ENCODE measurements around the gene TM4SF4.

The TM4SF4 gene

DNA sequence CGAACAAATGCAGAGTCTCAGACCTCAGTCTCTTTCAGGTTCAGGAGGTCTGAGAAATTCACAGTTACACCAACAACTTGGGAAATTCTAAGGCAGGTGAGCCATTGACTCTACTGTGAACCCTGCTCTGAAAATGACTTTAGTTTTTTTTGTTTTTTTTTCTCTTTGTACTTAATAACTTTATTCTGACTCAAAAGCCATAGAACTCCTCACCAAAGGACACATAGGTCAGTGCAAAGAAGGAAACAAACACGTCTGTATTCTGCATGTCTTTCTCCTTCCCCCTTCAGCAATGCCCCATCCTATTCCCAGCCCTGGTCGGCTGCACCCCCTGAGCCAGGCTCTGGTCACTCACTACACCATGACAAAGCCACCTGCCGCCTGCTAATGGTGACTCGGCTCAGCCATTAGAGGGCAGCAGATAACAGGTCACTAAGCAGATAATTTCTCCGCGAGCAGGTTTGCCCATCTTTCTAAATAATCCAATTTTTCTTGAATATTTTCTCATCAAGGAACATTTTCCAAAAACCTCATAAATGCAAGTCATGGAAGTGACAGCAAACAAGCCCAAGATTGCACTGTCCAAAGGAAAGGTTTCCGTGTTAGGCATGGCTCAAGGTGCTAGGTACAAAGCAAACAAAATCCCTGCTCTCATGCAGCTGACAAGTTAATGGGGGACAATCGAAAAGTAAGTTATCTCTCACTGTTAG lies 37.7 kb downstream of the TM4SF4 start:
- DNase-seq (ENCODE audit: low spot score): peak; percentile 25

DNA sequence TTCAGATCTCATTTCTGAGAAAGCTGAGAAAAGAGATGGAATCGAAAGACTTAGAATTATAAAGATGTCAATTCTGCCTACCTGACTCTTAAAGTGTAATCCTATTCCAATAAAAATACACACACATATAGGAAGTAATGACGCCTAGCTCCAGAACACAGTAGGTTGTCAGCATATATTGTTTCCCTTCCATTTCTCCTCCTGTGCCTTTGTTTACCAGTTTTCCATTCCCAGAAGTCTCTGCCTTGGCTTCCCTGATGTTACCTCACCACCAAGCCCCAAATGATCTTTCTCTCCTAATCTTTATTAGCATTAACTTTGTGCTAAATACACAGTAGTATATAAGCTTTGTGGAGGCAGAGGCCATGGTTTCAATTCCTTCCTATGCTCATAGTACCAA lies 40.0 kb downstream of the TM4SF4 start:
- DNase-seq (ENCODE audit: low spot score): no peak

DNA sequence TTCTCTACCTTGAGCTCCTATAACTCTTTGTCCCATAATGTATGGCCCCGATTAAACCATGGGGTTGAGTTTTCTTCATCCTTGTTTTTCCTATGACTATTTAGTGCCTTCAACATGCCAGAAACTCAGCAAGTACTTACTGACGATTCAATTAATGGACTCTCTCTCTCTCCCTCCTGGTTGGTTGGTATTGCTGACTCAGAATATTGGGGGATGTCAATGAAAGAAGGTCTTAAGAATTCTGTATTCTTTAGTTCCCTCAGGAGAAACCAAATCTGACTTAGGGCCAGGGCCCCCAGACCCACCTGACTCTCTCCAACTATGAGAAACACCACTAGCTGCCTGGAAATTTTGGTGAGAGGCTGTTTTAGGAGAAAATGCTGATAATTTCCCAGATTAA lies 40.8 kb downstream of the TM4SF4 start:
- no peak for DNase-seq (ENCODE audit: low spot score)

DNA sequence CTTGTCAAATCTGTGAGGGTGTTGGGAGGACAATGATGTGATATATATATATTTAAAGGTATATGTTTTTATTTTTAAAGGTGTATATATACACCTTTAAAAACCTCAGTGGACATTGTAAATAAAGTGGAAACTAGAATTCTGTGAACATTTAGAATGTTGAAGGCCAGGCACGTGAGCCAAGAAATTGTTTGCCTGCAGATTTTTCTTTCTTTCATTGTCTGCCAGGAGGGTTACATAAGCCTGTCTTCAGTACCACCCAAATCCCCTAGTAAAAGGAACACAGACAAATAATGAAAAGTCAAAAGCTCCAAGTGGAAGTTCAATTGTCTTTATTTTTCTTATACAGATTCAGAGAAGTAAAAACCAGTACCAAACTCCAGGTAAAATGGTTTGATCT lies 42.4 kb downstream of the TM4SF4 start:
- no peak for DNase-seq (ENCODE audit: low spot score)

DNA sequence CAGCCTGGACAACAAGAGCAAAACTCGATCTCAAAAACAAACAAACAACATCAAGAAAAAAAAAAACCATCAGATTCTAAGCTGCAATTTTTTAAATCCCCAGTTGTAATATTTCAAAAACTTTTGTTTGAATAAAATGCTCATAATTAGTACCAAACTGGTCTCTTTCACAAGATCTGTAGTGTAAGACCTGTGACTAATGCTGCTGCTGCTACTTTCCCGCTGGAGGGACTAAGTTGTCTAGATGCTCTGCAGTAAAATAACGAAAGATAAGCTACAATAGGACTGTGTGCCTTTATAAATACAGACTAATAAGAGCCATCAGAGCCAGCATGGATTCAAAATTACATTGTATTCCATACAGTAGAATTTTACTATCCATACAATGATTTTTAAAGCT lies 45.4 kb downstream of the TM4SF4 start:
- DNase-seq (ENCODE audit: low spot score): no peak

DNA sequence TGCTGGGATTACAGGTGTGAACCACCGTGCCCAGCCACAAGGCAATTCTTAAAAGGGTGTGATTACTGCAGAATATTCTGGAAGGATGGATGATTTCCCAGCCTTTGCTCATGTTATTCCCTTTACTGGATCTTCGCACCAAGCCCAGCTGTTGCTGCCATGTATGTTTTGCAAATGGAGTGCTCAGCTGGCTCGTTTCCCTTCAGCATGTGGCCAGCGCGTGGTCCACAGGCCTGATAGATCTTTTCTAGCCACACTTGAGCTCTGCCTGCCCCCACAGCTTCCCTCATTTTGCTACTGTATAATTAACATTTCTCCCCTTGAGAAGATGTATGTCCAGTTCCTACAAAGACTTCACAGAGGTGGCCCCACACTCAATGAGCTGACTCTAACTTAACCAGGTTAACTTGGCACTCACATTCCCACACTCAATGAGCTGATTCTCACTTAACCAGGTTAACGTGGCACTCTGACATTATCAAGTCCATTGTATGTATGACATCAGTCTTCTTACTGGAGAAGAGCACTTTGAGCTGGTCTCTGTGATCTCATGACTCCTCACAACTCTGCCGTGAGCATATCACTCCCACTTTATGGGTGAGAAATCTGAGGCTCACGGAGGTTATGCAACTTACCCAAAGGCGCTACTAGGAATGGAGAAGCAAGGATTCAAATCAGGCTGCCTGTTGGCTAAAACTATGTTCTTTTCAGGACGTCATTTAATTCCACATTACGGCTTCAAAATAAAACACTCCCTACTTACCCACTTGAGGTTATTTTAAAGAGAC lies 49.2 kb downstream of the TM4SF4 start:
- DNase-seq (ENCODE audit: low spot score): no peak

DNA sequence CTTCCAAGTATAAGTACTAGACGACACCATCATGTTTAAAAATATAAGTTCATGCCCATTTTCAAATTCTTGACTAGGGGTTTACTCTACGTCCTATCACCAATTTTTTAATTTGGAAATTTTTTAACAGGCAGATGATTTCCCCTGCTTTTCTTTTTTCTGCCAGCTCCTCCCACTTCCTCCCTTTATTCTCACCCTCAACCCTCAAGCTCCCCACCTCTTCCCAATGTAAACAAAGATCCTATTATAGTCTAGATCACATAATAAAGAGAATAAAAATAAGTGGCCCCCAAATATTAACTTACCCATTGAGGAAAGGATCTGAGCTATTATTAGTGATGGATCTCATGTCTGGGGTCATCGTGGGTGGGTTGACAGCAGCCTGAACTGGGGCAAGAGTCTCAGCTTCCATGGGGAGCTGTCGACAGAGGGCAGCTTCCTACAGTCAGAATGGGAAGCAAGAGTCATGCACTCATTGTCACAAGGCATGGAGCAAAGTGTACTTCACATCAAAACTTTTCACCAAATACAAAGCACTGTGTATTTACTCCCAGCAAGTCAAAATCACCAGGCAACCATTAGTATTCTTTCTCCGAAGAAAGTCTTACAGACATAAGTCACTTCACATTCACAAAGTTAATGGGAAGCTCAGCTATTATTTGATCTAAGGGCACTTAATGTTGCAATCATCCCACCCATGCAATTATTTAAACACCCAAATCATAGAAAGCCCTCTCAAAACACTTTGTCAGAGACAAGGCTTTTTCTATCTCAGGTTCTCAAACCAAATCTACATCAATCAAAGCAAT lies 53.2 kb downstream of the TM4SF4 start:
- no peak for DNase-seq (ENCODE audit: low spot score)

DNA sequence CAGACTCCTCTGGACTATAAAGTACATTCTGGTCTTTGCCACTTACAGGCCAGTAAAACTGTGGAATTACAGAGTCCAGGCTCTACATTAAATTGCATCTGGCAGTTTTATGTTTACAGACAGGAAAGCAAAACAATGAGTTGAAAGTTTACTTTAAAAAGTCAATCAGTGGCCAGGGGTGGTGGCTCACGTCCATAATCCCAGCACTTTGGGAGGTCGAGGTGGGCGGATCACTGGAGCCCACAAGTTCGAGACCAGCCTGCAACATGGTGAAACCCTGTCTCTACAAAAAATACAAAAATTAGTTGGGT lies 53.8 kb downstream of the TM4SF4 start:
- DNase-seq (ENCODE audit: low spot score): no peak

DNA sequence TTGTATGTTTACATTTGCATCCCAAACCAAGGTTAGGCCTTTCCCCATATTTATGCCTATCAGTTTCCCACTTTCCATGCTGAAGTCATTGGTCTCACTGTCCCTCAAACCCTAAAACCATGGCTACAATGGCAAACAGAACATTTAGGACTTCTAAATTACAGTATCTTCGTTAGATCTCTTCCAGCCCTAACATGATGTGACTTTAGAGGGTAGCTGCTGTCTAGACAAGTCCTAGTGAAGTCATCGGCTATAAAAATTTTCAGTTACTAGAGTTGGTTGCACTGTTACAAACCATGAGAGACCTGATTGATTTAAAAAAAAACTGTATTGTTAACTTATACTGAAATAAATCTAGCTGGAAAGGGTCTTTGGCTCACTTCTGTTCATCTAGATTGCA lies 54.6 kb downstream of the TM4SF4 start:
- no peak for DNase-seq (ENCODE audit: low spot score)

DNA sequence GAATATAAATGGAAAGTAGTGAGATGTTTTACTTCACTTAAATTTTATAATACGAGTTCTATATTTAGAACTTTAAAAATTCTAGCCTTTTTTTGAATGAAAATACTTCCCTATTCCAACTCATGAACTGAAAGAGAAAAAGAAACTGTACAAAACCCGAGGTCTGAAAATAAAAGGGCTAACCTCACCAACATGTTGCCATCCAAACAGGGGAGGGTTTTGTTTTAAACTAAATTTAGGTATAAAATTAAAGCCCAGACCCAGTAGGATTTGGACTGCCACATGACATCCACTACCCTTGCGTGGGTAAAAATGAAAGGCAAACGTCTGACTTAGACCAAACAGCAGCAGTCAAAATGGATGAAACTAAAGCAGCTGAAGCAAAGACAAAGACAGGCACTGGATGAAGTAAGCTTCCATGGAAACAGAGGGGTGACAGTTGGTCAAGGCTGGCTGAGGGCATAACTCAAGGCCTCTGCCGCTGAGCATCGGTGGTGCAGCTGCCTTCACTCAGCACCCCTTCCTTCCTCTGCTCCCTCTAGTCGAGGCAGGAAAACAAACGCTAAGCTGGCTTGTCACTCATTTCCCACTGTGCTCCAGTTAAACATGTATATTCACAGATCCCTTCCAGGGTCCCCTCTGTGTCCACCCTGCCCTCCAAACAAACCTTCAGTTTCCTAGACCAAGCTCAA lies 58.1 kb downstream of the TM4SF4 start:
- no peak for DNase-seq (ENCODE audit: low spot score)

DNA sequence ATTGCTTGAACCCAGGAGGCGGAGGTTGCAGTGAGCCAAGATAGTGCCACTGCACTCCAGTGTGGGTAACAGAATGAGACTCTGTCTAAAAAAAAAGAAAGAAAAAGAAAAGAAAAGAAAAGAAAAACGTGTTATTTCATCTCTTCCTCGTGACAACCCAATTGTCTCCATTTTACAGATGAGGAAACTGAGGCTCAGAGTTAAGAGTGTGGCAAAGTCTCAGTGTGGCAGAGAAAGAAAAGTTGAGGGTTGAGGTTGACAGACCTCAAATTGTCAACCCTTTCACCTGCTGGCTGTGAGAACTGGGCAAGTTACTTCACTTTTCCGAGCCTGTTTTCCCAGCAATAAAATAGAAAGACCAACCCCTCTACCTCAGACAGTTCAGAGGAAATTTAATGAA lies 59.6 kb downstream of the TM4SF4 start:
- no peak for DNase-seq (ENCODE audit: low spot score)

DNA sequence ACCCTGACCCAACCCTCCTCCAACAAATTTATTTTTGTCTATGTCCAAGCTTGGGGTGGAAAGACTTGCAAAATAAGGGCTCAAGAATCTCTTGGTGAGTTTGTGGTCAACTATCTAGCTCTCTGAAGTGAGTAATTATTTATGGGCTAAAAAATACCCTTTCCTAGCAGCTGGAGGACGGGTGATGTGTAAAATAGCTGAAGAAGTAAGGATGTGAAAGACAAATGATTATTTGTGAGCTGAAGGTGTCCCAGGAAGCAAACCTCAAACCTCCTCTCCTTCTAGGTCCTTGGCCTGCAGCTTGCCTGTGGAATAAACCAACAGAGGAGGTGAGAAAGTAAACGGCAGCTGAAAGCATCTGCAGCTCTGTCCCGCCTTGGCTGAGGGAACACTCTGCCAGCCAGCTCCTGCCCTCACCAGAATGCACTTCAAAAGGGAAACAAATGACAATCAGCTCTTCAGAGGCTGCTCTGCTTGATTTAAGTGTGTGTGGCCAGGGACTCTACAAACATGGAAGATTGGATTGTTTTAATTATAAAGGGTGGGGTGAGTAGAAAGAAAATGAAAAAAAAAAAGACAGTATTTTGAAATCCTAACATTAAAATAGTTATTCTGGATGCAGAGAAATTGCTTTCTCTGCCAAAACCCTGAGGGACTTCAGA lies 60.3 kb downstream of the TM4SF4 start:
- DNase-seq (ENCODE audit: low spot score): no peak

DNA sequence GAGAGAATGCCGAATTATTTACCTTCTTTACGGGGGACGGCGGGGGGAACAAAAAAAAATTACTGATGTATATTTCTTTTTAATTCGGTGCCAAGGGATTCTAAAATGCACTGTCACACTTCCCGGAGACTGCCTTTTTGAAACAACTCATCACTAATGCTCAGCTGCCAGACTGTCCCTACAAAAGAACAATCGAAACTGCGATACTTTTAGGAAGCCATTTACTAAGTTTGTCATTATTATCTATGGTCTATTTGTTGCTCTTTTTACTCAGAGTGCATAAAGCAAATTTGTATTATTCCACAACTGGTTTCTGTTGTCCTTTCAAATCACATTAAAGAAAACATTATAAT lies 60.8 kb downstream of the TM4SF4 start:
- no peak for DNase-seq (ENCODE audit: low spot score)

DNA sequence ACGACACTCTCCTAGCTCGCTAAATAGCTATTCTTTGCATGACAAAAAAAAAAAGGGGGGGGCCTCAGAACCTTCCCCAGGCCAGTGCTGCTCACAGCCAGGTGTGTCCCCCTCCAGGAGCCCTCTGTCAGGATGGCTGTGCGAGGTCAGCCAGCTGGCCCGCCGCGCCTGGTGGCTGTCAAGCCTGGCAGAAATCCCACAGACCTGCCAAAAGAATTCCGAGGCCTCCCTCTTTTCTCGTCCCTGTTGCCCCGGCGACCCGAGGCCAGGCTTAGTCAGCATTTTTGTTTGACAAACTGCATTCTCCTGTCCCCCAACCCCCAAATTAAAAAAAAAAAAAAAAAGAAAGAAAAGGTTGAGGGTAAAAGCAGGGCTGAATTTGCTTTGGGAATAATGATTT lies 61.9 kb downstream of the TM4SF4 start:
- no peak for DNase-seq (ENCODE audit: low spot score)

DNA sequence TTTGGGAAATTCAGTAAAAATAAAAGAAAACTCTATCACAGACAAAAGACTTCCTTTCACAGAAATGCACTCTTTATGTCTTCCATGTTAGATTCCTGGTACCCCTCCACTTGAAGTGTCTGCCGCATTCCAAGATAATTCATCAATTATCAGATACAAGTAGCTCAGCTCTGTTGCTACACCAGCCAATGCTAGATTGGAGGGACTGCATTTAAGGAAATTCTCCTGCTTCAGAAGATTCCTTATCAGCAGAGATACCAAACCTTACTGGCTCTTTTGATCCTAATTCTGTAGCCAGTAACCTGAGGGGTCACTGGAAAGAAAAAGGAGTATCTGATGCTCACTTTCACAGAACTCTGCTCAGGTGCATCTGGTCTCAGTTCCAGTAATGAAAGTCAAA lies 63.9 kb downstream of the TM4SF4 start:
- no peak for DNase-seq (ENCODE audit: low spot score)

DNA sequence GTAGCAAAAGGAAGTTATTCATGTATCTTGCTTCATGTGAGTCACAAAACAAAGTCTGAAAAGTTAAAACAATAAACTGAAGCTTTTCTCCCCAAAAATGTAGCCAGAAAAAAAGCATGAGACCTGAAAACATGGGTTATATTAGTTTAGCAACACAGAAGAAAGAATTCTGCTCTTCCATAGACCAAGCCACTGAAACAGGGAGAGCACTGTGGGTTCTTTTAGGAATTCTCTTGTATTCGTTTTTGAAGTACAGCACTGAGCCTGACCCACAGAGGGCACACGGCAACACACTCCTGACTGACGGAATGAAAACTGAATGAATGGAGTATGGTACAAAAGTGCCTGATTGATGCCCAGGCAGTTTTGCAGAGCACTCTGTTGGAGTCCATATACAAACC lies 66.6 kb downstream of the TM4SF4 start:
- no peak for DNase-seq (ENCODE audit: low spot score)

DNA sequence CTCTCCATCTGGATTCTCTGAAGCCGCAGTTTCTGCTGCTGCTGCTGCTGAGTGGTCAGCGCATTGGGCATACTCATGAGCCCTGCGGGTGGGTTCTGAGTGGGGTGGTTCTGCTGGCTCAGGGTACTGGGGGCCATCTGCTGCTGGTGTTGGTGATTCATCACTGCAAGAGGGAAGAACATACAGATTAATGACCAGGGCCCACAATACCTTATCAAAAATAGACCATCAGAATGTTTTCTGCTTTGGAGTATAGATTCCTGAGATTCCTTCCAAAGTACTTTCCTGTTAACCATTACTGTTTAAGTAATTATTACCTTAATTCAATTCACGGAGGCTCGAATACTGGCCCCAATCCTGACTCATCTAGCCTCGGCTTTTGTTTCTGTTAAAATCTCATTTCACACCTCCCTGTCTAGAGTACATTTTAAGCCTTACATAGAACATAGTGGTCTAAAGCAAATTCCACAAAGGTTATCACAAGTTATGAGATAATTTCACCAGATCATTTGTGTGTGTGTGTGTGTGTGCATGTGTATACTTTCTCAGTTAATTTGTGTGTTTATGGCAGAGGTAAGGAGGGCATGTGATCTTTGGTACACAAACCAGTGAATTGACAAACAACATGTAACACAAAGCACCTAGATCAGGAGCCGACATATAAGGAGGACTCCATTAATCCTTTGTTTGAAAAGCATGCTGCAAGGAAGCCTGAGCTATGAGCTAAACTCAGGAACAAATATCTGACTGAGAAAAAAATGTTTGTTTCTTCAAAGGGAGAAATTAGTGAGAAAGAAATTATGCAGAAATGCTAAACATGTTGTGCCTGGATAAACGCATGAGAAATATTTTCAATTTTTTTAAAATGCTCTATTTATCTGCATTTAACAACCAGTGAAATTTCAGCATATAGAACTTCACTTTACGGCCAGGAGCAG lies 68.1 kb downstream of the TM4SF4 start:
- DNase-seq (ENCODE audit: low spot score): no peak

DNA sequence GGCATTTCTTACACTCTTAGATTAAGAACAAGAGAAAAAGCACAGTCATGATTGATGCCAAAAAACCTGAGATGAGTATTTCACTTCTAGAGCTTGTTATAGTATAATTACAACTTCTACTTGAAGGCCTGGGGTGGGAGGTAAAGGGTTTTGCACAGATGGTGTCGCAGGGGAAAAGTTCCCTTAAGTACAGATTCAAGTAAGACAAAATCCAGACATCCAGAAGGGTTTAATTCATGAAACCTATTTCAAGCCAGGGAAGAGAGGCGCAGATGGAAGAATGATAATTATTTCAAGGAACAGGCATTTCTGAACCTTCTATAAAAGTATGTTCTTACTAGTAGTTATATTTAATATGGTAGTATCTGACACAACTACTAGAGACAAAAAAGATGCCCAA lies 70.6 kb downstream of the TM4SF4 start:
- DNase-seq (ENCODE audit: low spot score): no peak

DNA sequence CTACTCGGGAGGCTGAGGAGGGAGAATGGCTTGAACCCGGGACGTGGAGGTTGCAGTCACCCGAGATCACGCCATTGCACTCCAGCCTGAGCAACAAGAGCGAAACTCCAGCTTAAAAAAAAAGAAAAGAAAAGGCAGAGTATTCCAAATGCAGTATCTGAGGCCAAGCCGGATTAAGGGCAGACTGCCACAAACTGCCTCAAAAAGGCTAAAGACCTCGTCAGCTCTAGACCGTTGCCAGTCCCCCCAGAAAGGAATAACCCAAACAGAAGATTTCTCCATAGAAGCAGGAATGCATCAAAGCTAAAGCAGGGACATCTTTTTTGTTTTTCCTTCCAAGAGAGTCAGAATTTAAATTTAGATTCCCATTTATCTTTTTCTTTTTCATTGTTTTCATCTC lies 72.9 kb downstream of the TM4SF4 start:
- no peak for DNase-seq (ENCODE audit: low spot score)

DNA sequence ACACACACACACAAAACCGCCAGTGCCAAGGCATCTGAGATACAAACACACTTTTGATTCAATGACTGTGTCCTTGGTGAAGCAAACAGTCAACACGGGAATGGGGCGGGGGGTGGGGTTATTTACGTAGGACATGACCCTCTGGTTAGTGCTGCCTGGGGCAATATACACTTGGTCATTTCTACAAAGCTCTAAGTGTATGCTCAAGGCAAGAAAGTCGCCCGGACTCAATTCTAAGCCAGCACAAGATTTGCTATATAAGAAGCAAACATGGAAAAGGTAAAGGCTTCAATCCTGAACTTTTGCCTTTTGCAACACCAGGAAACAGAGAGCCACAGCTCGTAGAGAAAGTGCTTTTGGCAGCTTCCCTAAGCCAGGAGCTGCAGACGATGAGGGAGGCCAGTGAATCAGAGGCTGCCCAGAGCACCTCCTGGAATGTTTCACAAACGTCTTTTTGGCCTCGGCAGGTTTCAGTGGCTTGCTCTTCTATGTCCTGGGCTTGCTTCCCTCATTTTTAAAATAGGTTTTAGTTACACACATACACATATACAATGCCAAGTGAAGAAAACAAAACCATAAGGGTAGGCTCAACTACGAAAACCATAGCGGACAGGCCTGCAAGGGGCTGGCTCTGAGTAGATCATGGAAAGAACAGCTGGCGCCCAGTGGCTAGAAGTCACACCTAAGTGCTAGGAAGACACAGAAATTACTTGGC lies 73.6 kb downstream of the TM4SF4 start:
- no peak for DNase-seq (ENCODE audit: low spot score)

All from CD4-positive, alpha-beta T cell treated with Interleukin-15 for 4 hours (primary cell).